NCI-H1417 treated with DMSO at 0.1 percent for 48 hours (cell line): Measurements from ENCODE around the gene HSPA1A.
"Not testable (repeated sequence)": the region's sequence is repeated elsewhere in the genome, so short reads cannot be mapped to it uniquely, and the experiment has no call there.

Source experiments
- DNase-seq: peaks from one replicate; lab custom pipeline; 2025; lab: John Stamatoyannopoulos, UW

Gene HSPA1A

DNA sequence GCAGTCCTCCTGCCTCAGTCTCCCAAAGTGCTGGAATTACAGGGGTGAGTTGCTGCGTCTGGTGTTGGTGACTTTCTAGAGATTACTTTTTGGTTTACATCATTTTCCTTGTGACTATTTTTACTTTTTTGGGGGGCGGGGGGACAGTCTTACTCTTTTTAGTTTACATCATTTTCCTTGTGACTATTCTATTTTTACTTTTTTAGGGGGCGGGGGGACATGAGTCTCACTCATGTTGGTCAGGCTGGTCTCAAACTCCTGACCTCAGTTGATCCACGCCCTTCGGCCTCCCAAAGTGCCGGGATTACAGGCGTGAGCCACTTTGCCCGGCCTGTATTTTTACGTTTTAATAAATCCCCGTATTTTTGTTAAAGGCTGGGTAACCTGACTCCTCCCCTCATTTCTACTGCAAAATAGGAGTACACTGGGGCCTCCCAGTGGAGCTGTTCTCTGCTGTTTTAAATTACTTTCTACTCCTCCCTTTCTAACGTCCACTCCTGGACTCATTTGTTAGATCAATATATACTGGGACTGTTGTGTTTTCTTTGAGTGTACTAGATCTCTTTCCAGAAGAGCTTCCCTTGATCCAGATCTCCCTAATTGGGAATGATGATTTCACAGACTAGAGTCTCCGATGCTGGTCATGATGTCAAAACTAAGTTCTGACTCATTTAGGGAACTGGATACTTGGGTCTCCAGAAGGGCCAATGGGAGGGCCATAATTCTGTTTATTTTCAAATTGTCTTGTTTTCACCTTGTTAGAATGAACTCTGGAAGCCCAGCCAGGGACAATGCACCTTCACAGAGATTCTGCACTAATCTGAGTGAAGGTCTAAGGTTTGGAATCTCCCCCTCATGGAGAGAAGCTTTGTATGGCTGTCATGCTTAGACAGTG, 21.4 kb downstream of the HSPA1A start:
- DNase-seq = no peak

DNA sequence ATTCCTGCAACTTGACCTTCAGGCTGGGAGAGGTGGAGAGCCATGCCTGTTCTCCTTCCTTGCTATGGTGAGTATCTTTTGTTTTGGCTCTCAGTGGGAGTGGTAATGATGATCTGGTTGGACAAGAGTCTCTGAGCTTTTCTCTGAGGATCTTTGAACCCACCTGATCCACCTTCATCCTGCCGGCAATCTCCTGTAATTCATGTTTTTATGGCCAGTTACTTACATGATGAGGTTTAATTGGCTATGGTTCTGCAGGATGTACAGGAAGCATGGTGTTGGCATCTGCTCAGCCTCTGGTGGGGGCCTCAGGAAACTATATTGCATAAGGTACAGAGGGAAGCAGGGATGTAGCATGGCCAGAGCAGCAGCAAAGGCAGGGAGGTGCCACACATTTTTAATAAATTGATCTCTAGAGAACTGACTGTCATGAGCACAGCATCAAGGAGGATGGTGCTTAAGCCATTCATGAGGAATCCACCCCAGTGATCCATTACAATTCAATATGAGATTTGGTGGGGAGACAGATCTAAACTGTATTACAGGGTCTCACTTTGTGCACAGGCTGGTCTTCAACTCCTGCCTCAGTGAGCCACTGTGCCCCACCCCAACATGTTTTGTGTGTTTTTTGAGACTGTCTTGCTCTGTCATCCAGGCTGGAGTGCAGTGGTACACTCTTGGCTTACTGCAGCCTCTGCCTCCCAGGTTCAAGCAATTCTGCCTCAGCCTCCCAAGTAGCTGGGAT, 22.2 kb downstream of the HSPA1A start:
- no peak for DNase-seq

DNA sequence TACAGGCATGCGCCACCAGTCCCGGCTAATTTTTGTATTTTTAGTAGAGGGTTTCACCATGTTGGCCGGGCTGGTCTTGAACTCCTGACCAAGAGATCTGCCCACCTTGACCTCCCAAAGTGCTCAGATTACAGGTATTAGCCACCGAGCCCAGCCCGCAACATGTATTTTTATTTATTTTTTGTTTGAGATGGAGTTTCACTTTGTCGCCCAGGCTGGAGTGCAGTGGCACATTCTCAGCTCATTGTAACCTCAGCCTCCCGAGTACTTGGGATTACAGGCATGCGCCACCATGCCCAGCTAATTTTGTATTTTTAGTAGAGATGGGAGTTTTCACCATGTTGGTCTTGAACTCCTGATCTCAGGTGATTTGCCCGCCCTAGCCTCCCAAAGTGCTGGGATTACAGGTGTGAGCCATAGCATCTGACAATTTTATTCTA, 22.8 kb downstream of the HSPA1A start:
- not testable (repeated sequence) for DNase-seq

DNA sequence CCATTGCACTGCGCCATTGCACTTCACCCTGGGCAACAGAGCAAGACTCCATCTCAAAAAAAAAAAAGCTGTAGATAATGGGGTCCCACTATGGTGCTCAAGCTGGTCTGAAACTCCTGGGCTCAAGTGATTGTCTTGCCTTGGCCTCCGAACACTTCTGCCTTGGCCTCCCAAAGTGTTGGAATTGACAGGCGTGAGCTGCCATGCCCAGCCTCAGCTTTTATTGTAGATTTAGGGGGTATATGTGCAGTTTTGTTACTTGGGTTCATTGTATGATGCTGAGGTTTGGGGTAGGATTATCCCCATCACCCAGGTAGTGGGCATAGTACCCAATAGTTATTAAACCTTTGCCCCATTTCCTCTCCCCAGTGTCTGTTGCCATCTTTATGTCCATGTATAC, 23.6 kb downstream of the HSPA1A start:
- DNase-seq = no peak

DNA sequence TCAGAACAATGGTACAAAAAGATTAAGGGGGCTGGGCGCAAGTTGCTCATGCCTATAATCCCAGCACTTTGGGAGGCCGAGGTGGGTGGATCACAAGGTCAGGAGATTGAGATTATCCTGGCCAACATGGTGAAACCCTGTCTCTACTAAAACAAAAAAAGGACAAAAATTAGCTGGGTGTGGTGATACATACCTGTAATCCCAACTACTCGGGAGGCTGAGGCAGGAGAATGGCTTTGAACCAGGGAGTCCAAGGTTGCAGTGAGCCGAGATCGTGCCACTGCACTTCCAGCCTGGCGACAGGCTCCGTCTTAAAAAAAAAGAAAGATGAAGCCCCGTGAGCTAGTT, 24.4 kb downstream of the HSPA1A start:
- not testable (repeated sequence) for DNase-seq

DNA sequence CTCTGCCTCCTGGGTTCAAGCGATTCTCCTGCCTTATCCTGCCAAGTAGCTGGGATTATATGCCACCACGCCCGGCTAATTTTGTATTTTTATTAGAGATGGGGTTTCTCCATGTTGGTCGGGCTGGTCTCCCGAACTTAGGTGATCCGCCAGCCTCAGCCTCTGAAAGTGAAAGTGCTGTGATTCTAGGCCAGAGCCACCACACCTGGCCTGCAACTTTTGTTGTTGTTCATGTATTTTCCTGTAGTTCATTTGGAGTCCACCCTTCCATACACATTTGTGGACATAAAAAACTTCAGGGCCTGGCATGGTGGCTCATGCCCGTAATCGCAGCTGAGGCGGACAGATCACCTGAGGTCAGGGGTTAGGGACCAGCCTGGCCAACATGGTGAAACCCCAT, 26.7 kb downstream of the HSPA1A start:
- DNase-seq = no peak

DNA sequence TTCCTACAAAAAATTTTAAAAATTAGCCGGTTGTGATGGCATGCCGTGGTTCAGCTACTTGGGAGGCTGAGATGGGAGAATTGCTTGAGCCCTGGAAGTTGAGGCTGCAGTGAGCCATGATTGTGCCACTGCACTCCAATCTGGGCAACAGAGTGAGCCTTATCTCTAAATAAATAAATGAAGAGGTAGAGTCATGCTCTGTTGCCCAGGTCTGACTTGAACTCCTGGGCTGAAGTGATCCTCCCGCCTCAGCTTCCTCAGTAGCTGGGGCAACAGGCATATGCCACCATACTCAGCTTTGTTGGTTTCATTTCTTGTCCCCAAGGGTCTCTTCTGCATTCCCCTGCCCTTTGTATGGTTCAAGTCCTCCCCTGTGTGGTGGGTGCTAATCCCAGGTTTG, 29.2 kb downstream of the HSPA1A start:
- DNase-seq = no peak

DNA sequence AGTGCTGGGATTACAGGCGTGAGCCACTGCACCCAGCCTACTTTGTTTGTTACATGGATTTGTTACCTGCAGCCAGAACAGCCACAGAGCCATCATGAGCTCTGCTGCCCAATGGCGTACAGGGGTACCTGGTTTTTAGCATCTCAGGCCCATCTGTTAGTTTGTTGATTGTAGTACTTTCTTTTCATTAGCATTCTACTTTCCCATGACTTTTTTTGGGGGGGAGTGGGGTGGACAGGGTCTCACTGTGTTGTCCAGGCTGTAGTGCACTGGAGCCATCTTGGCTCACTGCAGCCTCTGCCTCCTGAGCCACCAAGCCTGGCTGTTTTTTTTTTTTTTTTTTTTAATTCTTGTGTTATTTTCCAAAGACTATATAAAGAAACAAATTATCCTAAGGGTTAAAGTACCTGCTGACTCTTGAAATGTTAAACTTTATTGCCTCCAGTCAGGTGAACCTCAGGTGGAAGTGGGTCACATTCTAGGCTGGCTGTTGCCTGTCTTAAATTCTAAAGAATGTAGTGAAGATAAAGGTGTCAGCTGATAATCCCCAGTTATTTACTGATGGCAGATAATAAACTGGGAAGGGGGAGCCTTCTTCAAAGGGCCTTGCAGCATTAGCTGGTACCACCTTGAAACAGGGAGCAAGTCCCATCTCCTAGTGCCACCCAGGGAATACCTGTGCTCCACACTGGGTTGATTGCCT, 32.1 kb downstream of the HSPA1A start:
- no peak for DNase-seq

DNA sequence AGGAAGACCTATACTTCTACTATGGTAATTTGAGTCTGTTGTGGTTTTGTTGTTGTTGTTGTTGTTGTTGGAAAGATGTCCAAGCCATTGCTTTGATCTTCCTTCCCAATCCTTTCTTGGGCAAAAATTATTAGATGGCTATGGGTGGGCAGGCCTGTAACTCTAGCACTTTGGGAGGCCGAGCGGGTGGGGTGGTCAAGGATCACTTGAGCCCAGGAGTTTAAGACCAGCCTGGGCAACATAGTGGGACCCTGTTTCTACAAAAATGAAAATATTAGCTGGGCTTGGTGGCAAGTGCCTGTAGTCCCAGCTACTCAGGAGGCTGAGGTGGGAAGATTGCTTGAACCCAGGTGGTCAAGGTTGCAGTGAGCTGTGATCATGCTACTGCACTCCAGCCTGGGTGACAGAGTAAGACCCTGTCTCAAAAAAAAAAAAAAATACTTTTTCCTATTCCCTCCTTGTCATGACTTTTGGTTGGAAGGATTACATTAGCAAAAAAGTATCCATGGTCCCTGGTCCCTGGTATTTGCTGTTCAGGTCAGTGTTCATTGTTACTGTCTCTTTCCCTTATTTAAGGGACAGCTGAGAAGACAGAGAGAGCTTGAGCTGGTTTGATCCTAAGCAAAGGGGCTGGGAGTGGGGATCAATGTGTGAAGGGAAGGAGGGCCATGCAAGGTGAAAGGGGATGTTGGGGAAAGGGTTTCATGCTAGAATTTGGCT, 35.6 kb downstream of the HSPA1A start:
- DNase-seq = no peak

DNA sequence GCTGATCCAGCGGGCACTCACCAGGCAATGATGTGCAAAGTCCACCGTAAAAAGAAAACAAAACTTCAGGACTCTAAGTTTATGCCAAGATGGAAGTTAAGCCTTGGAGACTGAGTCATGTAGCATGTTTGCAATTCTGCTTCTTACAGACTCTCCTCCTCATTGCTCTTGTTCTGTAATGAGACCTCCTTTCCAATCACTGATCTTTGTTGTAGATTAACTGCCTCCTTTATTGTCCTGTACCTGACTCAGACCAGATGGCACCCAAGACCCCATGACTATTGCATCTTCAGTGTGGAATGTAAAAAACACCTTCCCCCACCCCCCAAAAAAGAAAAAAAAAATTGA, 36.1 kb downstream of the HSPA1A start:
- no peak for DNase-seq

DNA sequence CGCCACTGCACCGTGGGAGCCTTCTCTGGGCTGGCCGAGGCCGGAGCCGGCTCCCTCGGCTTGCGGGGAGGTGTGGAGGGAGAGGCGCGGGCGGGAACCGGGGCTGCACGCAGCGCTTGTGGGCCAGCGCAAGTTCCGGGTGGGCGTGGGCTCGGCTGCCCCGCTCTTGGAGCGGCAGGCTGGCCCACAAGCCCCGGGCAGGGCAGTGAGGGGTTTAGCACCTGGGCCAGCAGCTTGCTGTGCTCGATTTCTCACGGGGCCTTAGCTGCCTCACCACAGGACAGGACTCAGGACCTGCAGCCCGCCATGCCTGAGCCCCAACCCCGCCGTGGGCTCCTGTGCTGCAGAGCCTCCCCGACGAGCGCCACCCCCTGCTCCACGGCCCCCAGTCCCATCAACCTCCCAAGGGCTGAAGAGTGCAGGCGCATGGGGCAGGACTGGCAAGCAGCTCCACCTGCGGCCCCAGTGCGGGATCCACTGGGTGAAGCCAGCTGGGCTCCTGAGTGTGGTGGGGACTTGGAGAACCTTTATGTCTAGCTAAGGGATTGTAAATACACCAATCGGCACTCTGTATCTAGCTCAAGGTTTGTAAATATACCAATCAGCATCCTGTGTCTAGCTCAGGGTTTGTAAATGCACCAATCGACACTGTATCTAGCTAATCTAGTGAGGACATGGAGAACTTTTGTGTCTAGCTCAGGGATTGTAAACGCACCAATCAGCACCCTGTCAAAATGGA, 36.8 kb downstream of the HSPA1A start:
- not testable (repeated sequence) for DNase-seq

DNA sequence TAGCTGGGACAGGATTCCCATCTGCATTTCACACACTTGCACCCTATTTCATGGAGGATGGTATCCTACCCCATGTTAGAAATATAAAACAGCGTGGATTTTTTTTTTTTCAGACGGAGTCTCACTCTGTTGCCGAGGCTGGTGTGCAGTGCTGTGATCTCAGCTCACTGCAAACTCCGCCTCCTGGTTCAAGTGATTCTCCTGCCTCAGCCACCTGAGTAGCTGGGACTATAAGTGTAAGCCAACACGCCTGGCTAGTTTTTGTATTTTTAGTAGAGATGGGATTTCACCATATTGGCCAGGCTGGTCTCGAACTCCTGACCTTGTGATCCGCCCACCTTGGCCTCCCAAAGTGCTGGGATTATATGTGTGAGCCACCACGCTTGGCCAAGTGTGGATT, 42.4 kb downstream of the HSPA1A start:
- not testable (repeated sequence) for DNase-seq

DNA sequence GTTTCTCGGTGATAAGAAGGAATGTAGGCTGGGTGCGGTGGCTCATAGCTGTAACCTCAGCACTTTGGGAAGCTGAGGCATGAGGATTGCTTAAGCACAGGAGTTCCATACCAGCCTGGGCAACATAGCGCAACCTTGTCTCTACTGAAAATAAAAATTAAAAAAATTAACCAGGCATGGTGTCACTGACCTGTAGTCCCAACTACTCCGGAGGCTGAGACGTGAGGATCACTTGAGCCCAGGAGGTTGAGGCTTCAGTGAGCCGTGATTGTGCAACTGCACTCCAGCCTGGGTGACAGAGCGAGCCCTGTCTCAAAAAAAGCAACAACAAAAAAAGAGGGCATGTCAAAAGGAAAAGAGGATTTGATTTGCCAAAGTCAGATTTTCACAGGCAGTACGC, 43.4 kb downstream of the HSPA1A start:
- DNase-seq = no peak

DNA sequence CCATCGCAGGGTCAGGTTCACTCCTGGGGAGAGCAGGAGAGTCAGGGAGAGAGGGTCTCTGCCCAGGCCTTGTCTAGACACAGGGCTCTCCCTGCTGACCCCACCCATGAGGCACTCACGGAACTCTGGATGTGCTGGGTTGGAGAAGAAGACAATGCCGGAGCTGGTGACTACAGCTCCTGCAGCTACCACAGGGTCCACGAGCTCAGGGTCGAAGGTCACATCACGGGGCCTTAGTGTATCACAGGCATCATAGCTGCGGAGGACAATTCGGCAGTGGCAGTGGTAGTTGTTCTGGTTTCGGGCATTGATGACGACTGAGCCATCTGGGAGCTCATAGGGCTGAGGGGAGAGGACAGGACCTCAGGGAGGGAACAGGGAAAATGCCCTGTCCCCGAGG, 44.6 kb downstream of the HSPA1A start:
- DNase-seq = no peak

DNA sequence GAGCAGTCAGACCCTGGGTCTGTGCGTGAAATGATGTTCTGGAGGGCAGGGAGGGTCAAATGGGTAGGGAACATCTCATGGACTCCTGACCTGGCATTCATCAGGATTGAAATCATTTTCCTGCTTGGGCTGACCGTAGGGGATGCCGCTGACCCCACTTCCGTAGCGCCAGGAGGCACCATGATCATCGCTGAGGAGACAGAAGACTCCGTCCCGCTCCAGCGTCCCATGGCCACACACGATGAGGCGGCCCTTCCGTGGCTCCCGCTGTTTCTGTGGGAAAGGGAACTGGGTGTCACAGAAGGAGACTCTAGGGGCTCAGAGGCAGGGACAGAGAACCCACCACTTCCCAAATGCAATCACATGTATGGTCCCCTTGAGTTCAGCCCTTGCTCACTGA, 45.0 kb downstream of the HSPA1A start:
- no peak for DNase-seq

DNA sequence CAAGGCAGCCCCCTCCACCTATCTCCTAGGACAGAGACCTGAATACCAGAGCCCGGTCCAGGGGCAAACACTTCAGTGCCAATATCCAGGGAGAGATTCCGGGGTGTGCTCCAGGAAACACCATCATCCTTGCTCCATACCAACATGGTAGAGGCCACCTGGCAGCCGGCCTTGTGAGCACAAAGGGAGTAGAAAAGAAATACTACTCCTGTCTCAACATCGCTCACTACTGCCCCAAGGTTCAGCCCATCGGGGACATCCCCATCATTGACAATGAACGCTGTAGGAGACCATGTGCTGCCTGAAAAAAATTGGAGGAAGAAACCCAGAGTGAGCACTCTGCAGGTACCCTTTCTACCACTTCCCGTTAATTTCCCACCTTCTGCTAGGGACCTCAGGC, 45.8 kb downstream of the HSPA1A start:
- DNase-seq = no peak

DNA sequence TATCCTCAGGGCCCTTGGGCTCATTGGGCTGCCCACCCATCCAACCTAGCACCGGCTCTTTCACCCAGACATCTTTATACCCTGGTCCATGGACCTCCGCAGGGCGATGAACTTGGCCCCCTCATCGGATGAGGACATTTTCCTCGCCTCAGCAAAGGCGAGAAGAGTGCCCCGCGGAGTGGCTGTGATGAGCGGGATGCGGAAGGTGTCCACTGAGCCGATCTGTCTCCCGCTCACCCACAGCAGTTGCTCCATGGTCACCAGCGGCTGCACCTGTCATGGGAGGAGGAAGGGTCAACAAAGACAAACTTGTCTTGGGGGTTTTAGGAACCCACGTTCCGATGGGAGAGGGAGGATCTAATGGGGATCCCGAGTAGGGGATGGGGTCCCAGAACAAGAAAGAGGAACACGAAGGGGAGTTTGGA, 46.6 kb downstream of the HSPA1A start:
- DNase-seq = no peak

DNA sequence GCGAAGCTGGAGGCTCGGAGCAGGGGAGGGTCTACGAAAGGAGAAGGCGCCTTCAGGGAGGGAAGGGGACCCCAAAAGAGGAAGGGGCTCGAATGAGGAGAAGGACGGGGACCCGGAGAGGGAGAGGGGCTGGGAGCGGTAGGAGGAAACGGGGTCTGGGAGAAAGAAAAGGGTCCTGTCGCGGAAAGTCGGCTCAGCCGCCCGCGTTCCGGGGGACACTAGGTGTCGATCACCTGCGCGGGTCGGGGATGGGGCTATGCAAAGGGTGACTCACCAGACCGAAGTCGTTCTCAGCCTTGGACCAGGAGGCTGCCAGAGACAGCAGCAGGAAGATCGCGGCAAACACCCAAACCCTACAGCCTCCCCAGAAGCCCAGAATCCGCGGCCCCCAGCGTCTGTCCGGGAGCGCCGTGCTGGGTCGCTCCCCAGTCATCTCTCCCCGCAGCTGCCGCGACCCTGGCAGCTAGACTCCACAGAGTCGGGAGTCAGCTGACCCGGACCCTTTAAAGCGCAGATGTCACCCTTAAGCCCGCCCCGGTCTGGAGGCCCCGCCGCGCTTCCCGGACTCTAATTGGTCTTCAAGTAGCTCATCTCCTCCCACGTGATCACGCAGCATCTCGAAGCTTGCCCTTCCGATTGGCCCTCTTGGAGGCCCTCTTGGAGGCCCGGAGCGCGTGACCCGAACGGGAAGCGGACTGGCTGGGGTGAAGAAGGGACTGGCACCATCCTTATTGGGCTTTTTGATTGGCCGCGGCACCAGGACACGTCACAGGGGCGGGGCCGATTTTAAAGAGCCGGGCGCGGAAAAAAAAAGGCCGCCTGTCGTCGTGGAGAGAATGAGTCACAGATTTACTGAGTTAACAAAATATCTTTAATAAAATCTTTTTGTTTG, 47.2 kb downstream of the HSPA1A start, which contains the start of gene NEU1:
NEU1 (minus strand) TSS at position 478 of the 892 bp plus-strand sequence; CDS start at position 433, 45 bp downstream.
- peak; percentile 97 for DNase-seq

DNA sequence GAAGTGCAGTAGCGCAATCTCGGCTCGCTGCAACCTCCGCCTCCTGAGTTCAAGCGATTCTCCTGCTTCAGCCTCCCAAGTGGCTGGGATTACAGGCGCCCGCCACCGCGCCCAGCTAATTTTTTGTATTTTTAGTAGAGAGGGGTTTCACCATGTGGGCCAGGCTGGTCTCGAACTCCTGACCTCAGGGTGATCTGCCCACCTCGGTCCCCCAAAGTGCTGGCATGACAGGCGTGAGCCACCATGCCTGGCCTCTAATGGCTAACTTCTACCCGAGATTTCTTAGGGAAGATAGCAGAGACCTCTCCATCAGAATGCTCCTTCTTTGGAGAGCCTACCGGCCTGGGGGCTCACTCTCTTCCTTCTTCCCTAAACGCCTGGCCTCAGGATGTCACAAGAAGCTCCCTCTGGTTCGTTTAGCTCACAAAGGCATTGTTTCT, 48.8 kb downstream of the HSPA1A start:
- not testable (repeated sequence) for DNase-seq

DNA sequence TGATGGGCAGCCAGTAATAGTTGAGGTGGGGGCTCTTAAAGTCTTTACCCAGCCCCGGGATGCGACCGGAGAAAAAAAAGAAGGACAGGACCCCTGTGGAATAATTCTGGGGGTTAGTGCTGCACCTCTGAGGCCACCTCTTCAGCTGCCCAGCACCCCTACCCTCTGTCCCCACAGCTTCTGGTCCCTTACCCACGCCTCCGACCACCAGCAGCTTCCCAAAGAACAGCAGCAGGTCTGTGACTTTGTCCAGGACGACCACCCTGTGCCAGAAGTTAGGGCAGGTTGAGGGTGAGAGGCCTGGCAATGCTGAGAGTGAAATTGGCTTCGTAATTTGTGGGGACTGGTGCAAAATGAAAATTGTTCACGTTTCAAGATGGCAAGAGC, 49.5 kb downstream of the HSPA1A start:
- no peak for DNase-seq
